ENCODE measurements around the gene CHCT1.
"Not testable (repeated sequence)": the region's sequence is repeated elsewhere in the genome, so short reads cannot be mapped to it uniquely, and the experiment has no call there.

The CHCT1 gene

DNA sequence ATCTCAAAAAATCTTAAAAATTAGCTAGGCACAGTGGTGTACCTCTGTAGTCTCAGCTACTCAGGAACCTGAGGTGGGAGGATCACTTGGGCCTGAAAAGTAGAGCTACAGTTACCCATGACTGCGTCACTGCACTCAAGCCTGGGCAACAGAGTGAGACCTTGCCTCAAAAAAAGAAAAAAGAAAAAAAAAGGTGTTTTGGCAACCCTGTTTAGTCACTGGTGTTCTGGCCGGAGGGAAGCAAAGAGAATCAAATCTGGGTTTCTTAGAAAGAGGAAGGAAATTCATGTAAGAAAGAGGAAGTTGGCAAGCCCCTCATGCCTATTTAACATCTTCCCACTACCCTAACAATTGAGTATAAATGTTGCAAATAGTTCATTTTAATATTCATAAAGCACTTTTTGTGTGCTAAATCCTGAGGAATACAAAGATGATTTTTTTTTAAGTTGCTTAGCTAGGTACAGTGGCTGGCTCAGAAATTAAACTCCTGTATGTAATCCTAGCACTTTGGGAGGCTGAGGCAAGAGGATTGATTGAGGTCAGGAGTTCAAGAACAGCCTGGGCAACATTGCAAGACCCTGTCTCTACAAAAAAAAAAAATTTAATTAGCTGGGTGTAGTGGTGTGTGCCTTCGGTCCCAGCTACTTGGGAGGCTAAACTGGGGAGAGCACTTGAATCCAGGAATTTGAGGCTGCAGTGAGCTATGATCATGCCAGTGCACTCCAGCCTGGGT, 23.9 kb upstream of the CHCT1 start:
- Histone ChIP-seq H3K36me3 (ENCODE audit: control insufficient read depth in 5 of 5, insufficient read depth in 5 of 5, low read length in 5 of 5) (no peaks in the 10 kb centered on the region), H3K9ac (ENCODE audit: low read length in 5 of 5) (peak overlapping the region in 1 of 5 donors; percentile 12), H3K27me3 (ENCODE audit: control insufficient read depth in 5 of 5, insufficient read depth in 4 of 5, low read length in 5 of 5) (no peaks in the 10 kb centered on the region), H3K4me3 (ENCODE audit: low read depth in 1 of 5, low read length in 5 of 5) (no peak overlapping the region), H3K4me1 (ENCODE audit: control insufficient read depth in 5 of 5, insufficient read depth in 5 of 5, low read length in 5 of 5) (peaks cover 0 to 7% (median 0%) of the 10 kb centered on the region in 5 donors), H3K27ac (ENCODE audit: low read depth, low read length) (no peak overlapping the region), H3K9me3 (ENCODE audit: control insufficient read depth in 5 of 5, low read length in 5 of 5) (no peaks in the 10 kb centered on the region)

DNA sequence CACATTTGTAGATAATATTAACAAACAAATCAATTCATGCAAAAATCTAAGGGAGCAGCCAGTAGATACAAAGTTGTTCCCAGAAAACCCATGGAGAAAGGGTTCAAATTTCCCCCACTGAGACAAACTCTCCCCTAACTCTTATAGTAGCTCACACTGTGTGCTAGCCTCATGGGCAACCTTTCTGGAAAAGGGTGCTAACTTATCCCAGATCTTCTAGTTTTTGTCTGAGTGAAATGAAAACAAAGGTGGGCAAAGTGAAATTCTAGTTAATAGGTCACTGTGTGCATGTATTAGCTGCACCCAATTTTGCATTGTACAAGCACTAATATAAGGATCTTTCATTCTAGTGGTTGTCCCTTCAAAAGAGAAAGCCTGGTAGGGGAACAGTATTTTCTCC, 20.5 kb upstream of the CHCT1 start:
- Histone ChIP-seq H3K9me3 (ENCODE audit: control insufficient read depth in 5 of 5, low read length in 5 of 5) (no peaks in the 10 kb centered on the region), H3K27ac (ENCODE audit: low read depth, low read length) (no peak overlapping the region), H3K4me3 (ENCODE audit: low read depth in 1 of 5, low read length in 5 of 5) (no peak overlapping the region), H3K4me1 (ENCODE audit: control insufficient read depth in 5 of 5, insufficient read depth in 5 of 5, low read length in 5 of 5) (peaks cover 0 to 6% (median 0%) of the 10 kb centered on the region in 5 donors), H3K9ac (ENCODE audit: low read length in 5 of 5) (no peak overlapping the region), H3K27me3 (ENCODE audit: control insufficient read depth in 5 of 5, insufficient read depth in 4 of 5, low read length in 5 of 5) (no peaks in the 10 kb centered on the region), H3K36me3 (ENCODE audit: control insufficient read depth in 5 of 5, insufficient read depth in 5 of 5, low read length in 5 of 5) (no peaks in the 10 kb centered on the region)

DNA sequence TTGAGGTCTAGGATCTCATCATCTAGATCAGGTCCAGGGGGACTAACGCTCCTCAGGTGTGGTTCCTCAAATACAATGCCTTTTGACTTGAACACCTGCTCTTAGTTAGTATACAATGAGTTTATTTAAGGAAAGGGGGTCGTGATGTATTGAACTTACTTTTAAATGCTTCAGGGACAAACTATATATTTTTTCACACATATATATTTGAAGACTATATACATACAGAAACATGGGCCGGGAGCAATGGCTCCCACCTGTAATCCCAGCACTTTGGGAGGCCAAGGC, 18.8 kb upstream of the CHCT1 start:
- Histone ChIP-seq H3K4me3 (ENCODE audit: low read depth in 1 of 5, low read length in 5 of 5) (no peak overlapping the region), H3K36me3 (ENCODE audit: control insufficient read depth in 5 of 5, insufficient read depth in 5 of 5, low read length in 5 of 5) (no peaks in the 10 kb centered on the region), H3K4me1 (ENCODE audit: control insufficient read depth in 5 of 5, insufficient read depth in 5 of 5, low read length in 5 of 5) (peaks cover 0 to 2% (median 0%) of the 10 kb centered on the region in 5 donors), H3K9ac (ENCODE audit: low read length in 5 of 5) (no peak overlapping the region), H3K27ac (ENCODE audit: low read depth, low read length) (no peak overlapping the region), H3K27me3 (ENCODE audit: control insufficient read depth in 5 of 5, insufficient read depth in 4 of 5, low read length in 5 of 5) (no peaks in the 10 kb centered on the region), H3K9me3 (ENCODE audit: control insufficient read depth in 5 of 5, low read length in 5 of 5) (no peaks in the 10 kb centered on the region)

DNA sequence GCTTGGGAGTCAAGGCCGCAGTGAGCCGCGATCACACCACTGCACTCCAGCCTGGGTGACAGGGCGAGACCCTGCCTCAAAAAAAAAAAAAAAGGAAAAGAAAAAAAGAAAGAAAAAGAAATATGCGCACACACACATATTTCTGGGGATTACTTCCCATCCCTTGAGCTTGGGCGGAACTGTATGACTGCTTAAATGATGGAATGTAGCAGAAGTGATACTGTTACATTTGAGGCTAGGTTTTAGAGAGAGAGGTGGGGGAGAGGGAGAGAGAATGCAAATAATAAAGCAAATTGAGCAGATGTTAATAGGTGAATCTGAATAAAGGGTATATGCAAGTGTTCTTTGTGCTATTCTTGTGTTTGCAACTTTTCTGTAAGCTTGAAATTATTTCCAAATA, 18.3 kb upstream of the CHCT1 start:
- no peaks in the 10 kb centered on the region for H3K9me3 ChIP-seq (ENCODE audit: control insufficient read depth in 5 of 5, low read length in 5 of 5)
- no peaks in the 10 kb centered on the region for H3K4me1 ChIP-seq (ENCODE audit: control insufficient read depth in 5 of 5, insufficient read depth in 5 of 5, low read length in 5 of 5)
- no peaks in the 10 kb centered on the region for H3K27me3 ChIP-seq (ENCODE audit: control insufficient read depth in 5 of 5, insufficient read depth in 4 of 5, low read length in 5 of 5)
- no peak overlapping the region for H3K9ac ChIP-seq (ENCODE audit: low read length in 5 of 5)
- H3K27ac ChIP-seq (ENCODE audit: low read depth, low read length) = no peak overlapping the region
- no peaks in the 10 kb centered on the region for H3K36me3 ChIP-seq (ENCODE audit: control insufficient read depth in 5 of 5, insufficient read depth in 5 of 5, low read length in 5 of 5)
- H3K4me3 ChIP-seq (ENCODE audit: low read depth in 1 of 5, low read length in 5 of 5) = no peak overlapping the region

DNA sequence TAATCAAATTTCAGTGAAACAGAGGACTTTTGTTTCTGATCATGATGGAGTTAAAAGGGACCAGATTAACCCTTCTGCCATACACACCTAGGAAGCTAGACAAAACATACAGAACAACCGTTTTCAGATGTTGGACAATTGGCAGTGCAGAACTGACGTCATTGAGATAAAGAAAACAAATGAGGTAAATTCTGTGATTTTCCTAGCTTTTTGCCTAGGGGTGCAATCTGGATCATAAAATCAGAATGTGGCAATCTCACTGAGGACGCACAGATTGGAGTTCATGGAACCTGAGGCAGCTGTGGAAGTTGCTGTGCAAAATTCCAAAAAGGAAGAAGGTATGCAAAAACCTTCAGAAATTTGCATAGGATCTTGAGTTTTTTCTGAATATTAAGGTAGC, 15.4 kb upstream of the CHCT1 start:
- Histone ChIP-seq H3K9ac (ENCODE audit: low read length in 5 of 5) (no peak overlapping the region), H3K4me1 (ENCODE audit: control insufficient read depth in 5 of 5, insufficient read depth in 5 of 5, low read length in 5 of 5) (no peaks in the 10 kb centered on the region), H3K9me3 (ENCODE audit: control insufficient read depth in 5 of 5, low read length in 5 of 5) (no peaks in the 10 kb centered on the region), H3K4me3 (ENCODE audit: low read depth in 1 of 5, low read length in 5 of 5) (no peak overlapping the region), H3K36me3 (ENCODE audit: control insufficient read depth in 5 of 5, insufficient read depth in 5 of 5, low read length in 5 of 5) (no peaks in the 10 kb centered on the region), H3K27me3 (ENCODE audit: control insufficient read depth in 5 of 5, insufficient read depth in 4 of 5, low read length in 5 of 5) (no peaks in the 10 kb centered on the region), H3K27ac (ENCODE audit: low read depth, low read length) (no peak overlapping the region)

DNA sequence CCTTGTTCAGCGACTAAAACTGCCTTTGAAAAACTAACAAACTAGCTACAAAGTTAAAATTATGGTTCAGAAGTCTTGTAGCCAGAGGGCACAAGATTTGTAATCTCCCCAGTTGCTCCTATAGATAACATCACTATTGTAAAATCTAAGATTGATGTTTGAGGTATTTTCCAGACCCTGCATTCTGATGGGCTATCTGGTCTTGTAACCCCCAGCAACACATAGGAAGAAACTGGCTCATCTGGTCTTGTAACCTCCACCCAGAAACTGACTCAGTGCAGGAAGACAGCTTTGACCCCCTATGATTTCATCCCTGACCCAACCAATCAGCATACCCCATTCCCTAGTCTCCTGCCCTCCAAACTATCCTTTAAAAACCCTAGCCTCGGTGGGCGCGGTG, 12.3 kb upstream of the CHCT1 start:
- H3K36me3 ChIP-seq (ENCODE audit: control insufficient read depth in 5 of 5, insufficient read depth in 5 of 5, low read length in 5 of 5) = no peaks in the 10 kb centered on the region
- no peaks in the 10 kb centered on the region for H3K4me1 ChIP-seq (ENCODE audit: control insufficient read depth in 5 of 5, insufficient read depth in 5 of 5, low read length in 5 of 5)
- no peak overlapping the region for H3K27ac ChIP-seq (ENCODE audit: low read depth, low read length)
- H3K27me3 ChIP-seq (ENCODE audit: control insufficient read depth in 5 of 5, insufficient read depth in 4 of 5, low read length in 5 of 5) = no peaks in the 10 kb centered on the region
- H3K4me3 ChIP-seq (ENCODE audit: low read depth in 1 of 5, low read length in 5 of 5) = no peak overlapping the region
- H3K9ac ChIP-seq (ENCODE audit: low read length in 5 of 5) = no peak overlapping the region
- H3K9me3 ChIP-seq (ENCODE audit: control insufficient read depth in 5 of 5, low read length in 5 of 5) = no peaks in the 10 kb centered on the region

DNA sequence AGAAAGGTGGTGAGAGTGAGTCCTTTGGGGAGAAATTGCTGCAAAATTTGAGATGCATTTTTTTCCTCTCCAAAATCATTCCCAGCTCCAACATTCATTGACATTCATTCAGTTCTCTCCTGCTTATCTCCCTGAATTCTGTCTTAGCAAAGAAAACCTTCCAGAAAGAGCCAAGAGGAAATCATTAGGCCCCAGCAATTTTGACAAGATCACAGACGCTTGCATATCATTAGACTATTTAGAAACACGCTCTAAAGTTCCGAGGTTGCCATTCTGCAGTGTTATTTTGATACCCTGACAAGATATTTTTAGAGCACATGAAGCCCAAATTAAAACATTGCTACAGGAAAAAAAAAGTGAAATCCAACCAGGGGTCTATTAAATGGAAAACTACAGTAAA, 9.6 kb upstream of the CHCT1 start:
- H3K4me1 ChIP-seq (ENCODE audit: control insufficient read depth in 5 of 5, insufficient read depth in 5 of 5, low read length in 5 of 5) = no peaks in the 10 kb centered on the region
- no peak overlapping the region for H3K9ac ChIP-seq (ENCODE audit: low read length in 5 of 5)
- H3K9me3 ChIP-seq (ENCODE audit: control insufficient read depth in 5 of 5, low read length in 5 of 5) = no peaks in the 10 kb centered on the region
- no peaks in the 10 kb centered on the region for H3K27me3 ChIP-seq (ENCODE audit: control insufficient read depth in 5 of 5, insufficient read depth in 4 of 5, low read length in 5 of 5)
- no peak overlapping the region for H3K27ac ChIP-seq (ENCODE audit: low read depth, low read length)
- no peaks in the 10 kb centered on the region for H3K36me3 ChIP-seq (ENCODE audit: control insufficient read depth in 5 of 5, insufficient read depth in 5 of 5, low read length in 5 of 5)
- no peak overlapping the region for H3K4me3 ChIP-seq (ENCODE audit: low read depth in 1 of 5, low read length in 5 of 5)

DNA sequence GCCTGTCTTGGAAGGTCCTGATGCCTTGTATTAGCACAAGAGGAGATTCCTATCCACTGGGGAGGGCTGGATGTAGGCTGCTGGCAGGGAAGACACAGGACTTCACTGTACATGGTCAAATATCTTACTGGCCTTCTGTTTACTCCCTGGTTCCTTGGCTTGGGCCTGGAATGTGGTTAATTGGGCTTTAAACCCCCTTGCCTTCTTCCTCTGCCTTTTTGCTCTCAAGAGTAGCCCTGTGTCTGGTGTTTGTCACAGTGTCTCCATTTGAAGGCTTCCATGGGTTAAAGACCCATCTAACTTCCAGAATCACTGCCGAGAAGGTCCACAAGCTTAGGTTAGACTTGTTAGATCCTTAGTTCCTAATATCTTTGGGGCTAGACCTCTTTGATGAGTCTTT, 7.1 kb upstream of the CHCT1 start:
- no peaks in the 10 kb centered on the region for H3K9me3 ChIP-seq (ENCODE audit: control insufficient read depth in 5 of 5, low read length in 5 of 5)
- no peak overlapping the region for H3K4me3 ChIP-seq (ENCODE audit: low read depth in 1 of 5, low read length in 5 of 5)
- no peaks in the 10 kb centered on the region for H3K27me3 ChIP-seq (ENCODE audit: control insufficient read depth in 5 of 5, insufficient read depth in 4 of 5, low read length in 5 of 5)
- no peaks in the 10 kb centered on the region for H3K36me3 ChIP-seq (ENCODE audit: control insufficient read depth in 5 of 5, insufficient read depth in 5 of 5, low read length in 5 of 5)
- H3K27ac ChIP-seq (ENCODE audit: low read depth, low read length) = no peak overlapping the region
- no peak overlapping the region for H3K9ac ChIP-seq (ENCODE audit: low read length in 5 of 5)
- no peaks in the 10 kb centered on the region for H3K4me1 ChIP-seq (ENCODE audit: control insufficient read depth in 5 of 5, insufficient read depth in 5 of 5, low read length in 5 of 5)

DNA sequence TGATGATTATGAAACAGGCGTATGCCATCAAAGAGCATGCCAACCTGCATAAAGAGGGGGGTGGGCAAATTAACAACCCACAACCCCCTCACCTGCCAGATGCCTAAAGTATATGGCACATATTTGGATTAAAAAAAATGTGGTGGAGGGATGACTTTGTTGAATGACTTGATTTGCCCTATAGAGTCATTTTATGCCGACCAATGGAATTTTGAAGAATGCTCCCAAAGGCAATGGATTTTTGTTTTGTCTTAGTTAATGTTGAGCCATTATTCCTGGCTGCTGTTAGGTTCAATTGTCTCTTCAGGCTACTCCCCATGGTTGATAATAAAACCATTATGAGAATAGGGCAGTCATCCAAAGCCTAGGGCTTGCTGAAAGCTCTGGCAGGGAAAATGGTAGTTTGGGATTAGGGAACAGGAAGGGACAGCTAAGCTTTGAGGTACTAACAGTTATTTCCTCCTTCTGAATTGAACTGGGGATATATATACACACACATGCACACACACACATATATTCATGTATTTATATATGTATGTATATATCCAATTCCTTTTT, 5.8 kb upstream of the CHCT1 start:
- Histone ChIP-seq H3K27ac (ENCODE audit: low read depth, low read length) (no peak overlapping the region), H3K4me1 (ENCODE audit: control insufficient read depth in 5 of 5, insufficient read depth in 5 of 5, low read length in 5 of 5) (peaks cover 2 to 6% (median 5%) of the 10 kb centered on the region in 5 donors), H3K27me3 (ENCODE audit: control insufficient read depth in 5 of 5, insufficient read depth in 4 of 5, low read length in 5 of 5) (no peaks in the 10 kb centered on the region), H3K9ac (ENCODE audit: low read length in 5 of 5) (no peak overlapping the region), H3K9me3 (ENCODE audit: control insufficient read depth in 5 of 5, low read length in 5 of 5) (no peaks in the 10 kb centered on the region), H3K36me3 (ENCODE audit: control insufficient read depth in 5 of 5, insufficient read depth in 5 of 5, low read length in 5 of 5) (no peaks in the 10 kb centered on the region), H3K4me3 (ENCODE audit: low read depth in 1 of 5, low read length in 5 of 5) (no peak overlapping the region)

DNA sequence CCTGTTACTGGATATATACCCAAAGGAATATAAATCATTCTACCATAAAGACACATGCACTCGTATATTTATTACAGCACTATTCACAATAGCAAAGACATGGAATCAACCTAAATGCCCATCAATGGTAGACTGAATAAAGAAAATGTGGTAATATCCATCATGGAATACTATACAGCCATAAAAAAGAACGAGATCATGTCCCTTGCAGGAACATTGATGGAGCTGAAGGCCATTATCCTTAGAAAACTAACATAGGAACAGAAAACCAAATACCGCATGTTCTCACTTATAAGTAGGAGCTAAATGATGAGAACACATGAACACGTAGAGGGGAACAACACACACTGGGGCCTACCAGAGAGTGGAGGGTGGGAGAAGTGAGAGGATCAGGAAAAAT, 3.3 kb upstream of the CHCT1 start:
- not testable (repeated sequence) for H3K27ac ChIP-seq (ENCODE audit: low read depth, low read length); H3K4me3 ChIP-seq (ENCODE audit: low read depth in 1 of 5, low read length in 5 of 5); H3K27me3 ChIP-seq (ENCODE audit: control insufficient read depth in 5 of 5, insufficient read depth in 4 of 5, low read length in 5 of 5); H3K36me3 ChIP-seq (ENCODE audit: control insufficient read depth in 5 of 5, insufficient read depth in 5 of 5, low read length in 5 of 5); H3K9ac ChIP-seq (ENCODE audit: low read length in 5 of 5); H3K9me3 ChIP-seq (ENCODE audit: control insufficient read depth in 5 of 5, low read length in 5 of 5)
- peaks cover 2 to 19% (median 14%) of the 10 kb centered on the region in 5 donors for H3K4me1 ChIP-seq (ENCODE audit: control insufficient read depth in 5 of 5, insufficient read depth in 5 of 5, low read length in 5 of 5)

All from subcutaneous abdominal adipose tissue (tissue), 5 donors.